ENCODE data around the gene EMSY.

The EMSY gene

GRCh38 chr11:76597533-76598425, 153.0 kb downstream of the EMSY start:
- no peak for DNase-seq

DNA sequence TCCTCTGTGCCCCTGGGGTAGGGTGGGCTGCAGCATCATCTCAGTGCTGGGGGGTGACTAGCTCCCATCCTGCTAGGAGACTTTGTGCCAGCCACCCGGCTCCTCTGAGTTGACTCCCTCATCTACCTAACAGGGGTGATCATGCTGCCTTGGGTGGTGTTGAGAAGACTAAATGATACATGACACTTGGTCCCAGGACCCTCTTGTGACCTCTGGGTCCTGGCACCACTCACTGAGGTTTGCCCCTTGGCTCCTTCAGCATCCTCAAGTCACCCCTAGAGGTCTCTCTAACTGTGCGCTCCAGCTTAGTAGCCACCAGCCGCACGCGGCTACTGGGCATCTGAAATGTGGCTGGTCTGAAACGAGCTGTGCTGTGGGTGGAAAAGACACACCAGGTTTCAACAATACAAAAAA, 153.6 kb downstream of the EMSY start:
- no peak for DNase-seq

DNA sequence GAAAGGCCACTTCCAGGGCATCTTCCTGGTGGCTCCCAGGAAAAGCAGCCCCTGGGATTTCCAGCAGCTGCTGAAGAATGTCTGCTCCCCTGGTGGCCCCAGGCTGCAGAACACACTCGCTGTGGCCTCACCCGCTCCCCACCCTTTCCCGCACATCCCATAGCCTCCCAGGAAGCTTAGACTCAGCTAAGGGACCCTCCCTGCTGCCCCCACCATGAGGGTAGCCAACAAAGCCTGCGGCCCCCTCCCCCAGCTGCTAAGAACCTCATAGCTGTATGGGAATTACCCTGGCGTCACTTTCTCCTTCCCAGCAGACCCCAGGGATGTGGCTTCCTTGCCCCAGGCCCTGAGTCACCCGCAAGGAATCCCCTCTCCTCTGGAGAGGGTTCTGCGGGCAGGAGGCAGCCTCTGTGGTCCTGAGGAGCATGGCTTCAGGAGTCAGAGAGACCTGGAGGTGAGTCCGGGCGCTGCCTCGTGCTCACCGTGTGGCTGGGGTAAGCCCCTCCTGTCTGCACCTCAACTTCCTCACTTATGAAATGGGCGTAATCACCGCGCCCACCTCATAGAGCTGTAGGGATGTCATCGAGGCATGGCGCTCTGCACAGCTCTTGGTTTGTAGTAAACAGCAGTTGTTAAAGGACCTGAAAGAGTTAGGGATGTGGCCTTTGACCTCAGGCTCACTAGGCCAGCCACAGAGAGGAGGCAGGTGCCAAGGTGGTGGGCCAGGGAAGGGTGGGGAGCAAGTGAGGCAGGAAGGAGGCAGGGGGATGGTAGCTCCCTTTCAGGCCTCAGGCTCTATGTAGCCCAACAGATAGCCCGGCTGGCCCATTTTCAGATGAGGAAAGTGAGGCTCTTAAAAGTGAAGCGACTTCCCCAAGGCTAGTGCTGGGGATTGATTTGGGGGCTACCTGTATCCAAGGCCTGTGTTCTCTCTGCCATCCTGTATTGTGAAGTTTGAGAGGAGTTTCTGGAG, 154.5 kb downstream of the EMSY start:
- DNase-seq: no peak

DNA sequence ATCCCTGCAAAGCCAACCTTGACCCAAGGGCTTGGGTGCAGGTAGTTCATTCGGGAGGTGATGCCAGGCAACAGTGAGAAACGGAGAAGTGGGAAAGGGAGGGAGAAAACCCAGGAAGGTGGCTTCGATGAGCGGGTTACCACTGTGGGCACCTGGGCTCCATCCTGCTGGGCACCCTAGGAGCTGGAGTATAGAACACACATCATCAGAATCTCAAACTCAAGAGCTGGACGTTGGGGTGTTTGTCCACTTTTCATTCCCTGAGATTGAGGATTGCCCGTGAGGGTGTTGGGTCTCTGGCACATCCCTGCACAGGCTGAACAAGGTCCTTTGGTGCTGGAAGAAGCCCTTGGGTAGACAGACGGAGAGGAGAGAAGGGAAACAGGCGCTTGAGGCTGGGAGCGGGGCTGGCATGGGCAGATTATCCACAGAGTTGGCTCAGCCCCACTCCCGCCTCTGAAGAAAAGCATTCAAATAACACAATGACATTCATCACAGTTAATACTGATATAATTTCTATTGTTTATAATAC, 155.4 kb downstream of the EMSY start:
- no peak for DNase-seq

GRCh38 chr11:76601272-76601671, 156.5 kb downstream of the EMSY start:
- no peak for DNase-seq

DNA sequence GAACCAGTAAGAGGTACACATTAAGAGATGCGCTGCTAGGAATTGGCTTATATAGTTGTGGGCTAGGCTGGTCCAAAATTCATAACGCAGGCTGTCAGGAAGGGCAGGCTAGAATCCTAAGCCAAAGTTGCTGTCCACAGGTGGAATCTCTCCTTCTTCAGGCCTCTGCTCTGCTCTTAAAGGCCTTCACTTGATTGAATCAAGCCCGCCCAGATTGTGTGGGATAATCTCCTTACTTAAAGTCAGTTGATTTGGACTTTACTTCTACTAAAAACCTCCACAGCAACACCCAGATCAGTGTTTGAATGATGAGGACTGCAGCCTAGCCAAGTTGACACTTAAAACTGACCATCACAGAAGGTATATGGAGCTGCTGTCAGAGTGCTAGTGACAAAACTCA, 156.9 kb downstream of the EMSY start:
- DNase-seq: no peak

DNA sequence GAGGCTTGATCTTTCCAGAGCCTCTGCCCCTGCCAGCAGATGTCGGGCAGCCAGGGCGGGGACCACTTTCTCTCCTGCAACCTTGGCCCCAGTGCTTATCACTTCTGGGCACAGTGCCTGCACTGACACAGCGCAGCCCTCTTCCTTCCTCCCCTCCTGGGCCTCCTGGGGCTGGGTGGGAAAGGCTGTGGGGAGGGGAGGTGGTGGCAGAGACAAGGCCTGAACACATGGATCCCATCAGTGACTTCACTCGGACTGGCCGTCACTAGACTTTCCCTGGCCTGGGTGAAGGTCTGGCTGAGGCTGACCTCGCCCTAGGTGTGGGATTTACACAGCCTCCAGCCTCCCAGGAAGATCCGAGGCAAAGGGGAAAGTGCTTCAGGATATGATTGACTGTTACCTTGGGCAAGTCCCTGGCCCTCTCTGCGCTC, 157.6 kb downstream of the EMSY start:
- no peak for DNase-seq

Data from amniotic stem cell (primary cell).